GM10266 (cell line): ENCODE results near the gene EIF2B4.
"Not testable (repeated sequence)": the region's sequence is repeated elsewhere in the genome, so short reads cannot be mapped to it uniquely, and the experiment has no call there.

Experiments used
- DNase-seq: peaks from one replicate; pipeline ENCODE4 v3.0.0; 2012; ENCODE audit errors: extremely low spot score
- CTCF ChIP-seq: IDR thresholded peaks from 2 replicates; pipeline ENCODE4 v1.5.1; 2012; ENCODE audit warnings: mild to moderate bottlenecking, low read depth; ENCODE audit not compliant: control insufficient read depth, insufficient read depth; ENCODE audit errors: missing control alignments

Gene EIF2B4

GRCh38 chr2:27323596-27324285, 46.4 kb downstream of the EIF2B4 start:
- TF ChIP-seq CTCF = no peak
- no peak for DNase-seq

GRCh38 chr2:27322766-27323595, 47.2 kb downstream of the EIF2B4 start, which contains the start of gene MPV17:
TSS of gene MPV17 (minus strand) at chr2:27323097. CDS start at chr2:27322517, 580 bp downstream.
- TF ChIP-seq CTCF = no peak
- peak; percentile 95 for DNase-seq

GRCh38 chr2:27322301-27322765, 47.8 kb downstream of the EIF2B4 start:
- DNase-seq = no peak
- no peak for TF ChIP-seq CTCF

- DNase-seq = no peak
- TF ChIP-seq CTCF = no peak
Measured at GRCh38 chr2:27320958-27321543, 49.1 kb downstream of the EIF2B4 start.

- DNase-seq = not testable (repeated sequence)
Measured at GRCh38 chr2:27319839-27320238, 50.3 kb downstream of the EIF2B4 start.

GRCh38 chr2:27316655-27317412, 53.3 kb downstream of the EIF2B4 start:
- TF ChIP-seq CTCF = no peak
- DNase-seq = no peak

- DNase-seq = no peak
- TF ChIP-seq CTCF = no peak
Measured at GRCh38 chr2:27315122-27315521, 55.0 kb downstream of the EIF2B4 start.
